Trophoblast cell (in vitro differentiated cells and primary cell): Measurements from ENCODE around the gene PLA2G2D.

Experiments
- DNase-seq, 2 donors: peaks; one replicate each; pipeline ENCODE4 v3.0.0-alpha.2; 2016
- H2AFZ ChIP-seq: 2 replicates; pipeline ENCODE4 v1.6.1; 2013; ENCODE audit warnings: low read length, moderate library complexity, mild to moderate bottlenecking; ENCODE audit not compliant: insufficient read depth, poor library complexity
- H2AK5ac ChIP-seq: 2 replicates; pipeline ENCODE4 v1.6.1; 2013; ENCODE audit warnings: mild to moderate bottlenecking, low read length
- H2BK120ac ChIP-seq: 2 replicates; pipeline ENCODE4 v1.6.1; 2013; ENCODE audit warnings: low read length, mild to moderate bottlenecking, moderate library complexity; ENCODE audit not compliant: insufficient read depth, poor library complexity
- H2BK12ac ChIP-seq: 2 replicates; pipeline ENCODE4 v1.6.1; 2013; ENCODE audit warnings: mild to moderate bottlenecking, low read length, moderate library complexity
- H2BK5ac ChIP-seq: 2 replicates; pipeline ENCODE4 v1.6.1; 2013; ENCODE audit warnings: low read length, low read depth, moderate library complexity, mild to moderate bottlenecking; ENCODE audit not compliant: poor library complexity
- H3K14ac ChIP-seq: 2 replicates; pipeline ENCODE4 v1.6.1; 2013; ENCODE audit warnings: mild to moderate bottlenecking, low read length
- H3K18ac ChIP-seq: 2 replicates; pipeline ENCODE4 v1.6.1; 2013; ENCODE audit warnings: mild to moderate bottlenecking, low read length
- H3K23ac ChIP-seq: 2 replicates; pipeline ENCODE4 v1.6.1; 2013; ENCODE audit warnings: low read length
- H3K27ac ChIP-seq: 2 replicates; pipeline ENCODE4 v1.5.1; 2013; ENCODE audit warnings: low read depth, mild to moderate bottlenecking, inconsistent platforms, low read length, moderate library complexity
- H3K27me3 ChIP-seq: 2 replicates; pipeline ENCODE4 v1.6.1; 2013; ENCODE audit warnings: inconsistent platforms, mild to moderate bottlenecking, low read length, moderate library complexity; ENCODE audit not compliant: insufficient read depth
- H3K36me3 ChIP-seq, 2 experiments: 1 replicate in 1 of 2; 2 replicates in 1 of 2; pipeline ENCODE4 v1.6.1; 2013; ENCODE audit warnings: low read length in 2 of 2, mild to moderate bottlenecking in 2 of 2, moderate library complexity in 1 of 2; ENCODE audit not compliant: insufficient read depth in 2 of 2, control insufficient read depth in 1 of 2
- H3K4ac ChIP-seq: 2 replicates; pipeline ENCODE4 v1.6.1; 2013; ENCODE audit warnings: low read depth, mild to moderate bottlenecking, low read length, moderate library complexity
- H3K4me1 ChIP-seq, 2 experiments: 1 replicate in 1 of 2; 2 replicates in 1 of 2; pipeline ENCODE4 v1.6.1; 2013; ENCODE audit warnings: low read length in 2 of 2, mild to moderate bottlenecking in 2 of 2, moderate library complexity in 1 of 2; ENCODE audit not compliant: insufficient read depth in 2 of 2, control insufficient read depth in 1 of 2
- H3K4me2 ChIP-seq: 2 replicates; pipeline ENCODE4 v1.6.1; 2013; ENCODE audit warnings: inconsistent platforms, mild to moderate bottlenecking, low read length, moderate library complexity
- H3K4me3 ChIP-seq: 2 replicates; pipeline ENCODE4 v1.5.1; 2013; ENCODE audit warnings: mild to moderate bottlenecking, low read depth, low read length, inconsistent platforms
- H3K79me1 ChIP-seq: one replicate; pipeline ENCODE4 v1.6.1; 2013; ENCODE audit warnings: low read length
- H3K79me2 ChIP-seq: 2 replicates; pipeline ENCODE4 v1.6.1; 2013; ENCODE audit warnings: low read length, mild to moderate bottlenecking; ENCODE audit not compliant: control insufficient read depth, insufficient read depth, poor library complexity
- H3K9ac ChIP-seq: 2 replicates; pipeline ENCODE4 v1.6.1; 2013; ENCODE audit warnings: mild to moderate bottlenecking, low read length
- H3K9me3 ChIP-seq: 2 replicates; pipeline ENCODE4 v1.6.1; 2013; ENCODE audit warnings: low read depth, mild to moderate bottlenecking, control low read depth, inconsistent platforms, low read length; ENCODE audit not compliant: insufficient read depth
- H4K12ac ChIP-seq: 2 replicates; pipeline ENCODE4 v1.6.1; 2013; ENCODE audit warnings: low read depth, mild to moderate bottlenecking, low read length, moderate library complexity
- H4K8ac ChIP-seq: 2 replicates; pipeline ENCODE4 v1.6.1; 2013; ENCODE audit warnings: low read depth, mild to moderate bottlenecking, low read length, moderate library complexity
- H4K91ac ChIP-seq: one replicate; pipeline ENCODE4 v1.6.1; 2013; ENCODE audit warnings: low read depth, mild to moderate bottlenecking, low read length, moderate library complexity
- WGBS: extraction: QIAGEN DNeasy Blood & Tissue Kit; methylation state at CpG from one replicate; pipeline ENCODE4 v1.1.7; 2013; ENCODE audit warnings: missing lambda C conversion rate; ENCODE audit not compliant: insufficient read length, insufficient coverage; ENCODE audit errors: extremely low coverage; 5-methylcytosine and 5-hydroxymethylcytosine counted together

PLA2G2D gene

DNA sequence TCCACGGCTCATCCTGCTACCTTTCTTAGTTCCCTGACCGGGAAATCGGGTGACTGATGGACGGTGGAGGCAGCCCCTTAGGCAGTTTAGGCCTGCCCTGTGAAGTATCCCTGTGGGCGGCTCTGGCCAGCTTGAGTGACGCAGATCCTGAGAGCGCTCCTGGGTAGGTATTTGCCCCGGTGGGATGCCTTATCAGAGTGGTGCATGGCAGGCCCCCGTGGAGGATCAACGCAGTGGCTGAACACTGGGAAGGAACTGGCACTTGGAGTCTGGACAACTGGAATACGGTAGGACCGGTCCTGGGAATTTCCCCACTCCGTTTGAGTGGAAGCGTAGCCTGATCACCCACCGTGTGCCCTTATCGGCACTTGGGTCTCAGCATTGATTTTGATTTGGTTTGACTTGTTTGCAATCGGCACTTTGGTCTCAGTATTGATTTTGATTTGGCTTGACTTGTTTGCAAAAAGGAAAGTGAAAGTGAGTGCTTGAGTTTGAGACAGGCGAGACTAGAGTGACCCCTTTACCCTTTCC, 35.0 kb upstream of the PLA2G2D start:
- Histone ChIP-seq H3K4me2 (no peak overlapping the region), H4K12ac (no peak overlapping the region), H2BK5ac (no peak overlapping the region), H3K27ac (no peak overlapping the region), H3K23ac (no peak overlapping the region), H3K18ac (no peak overlapping the region), H2AFZ (no peak overlapping the region), H3K4me3 (no peak overlapping the region), H4K91ac (peak overlapping the region; percentile 20), H3K9me3 (peaks cover 2% of the 10 kb centered on the region), H2BK12ac (no peak overlapping the region), H3K79me2 (no peaks in the 10 kb centered on the region), H2BK120ac (no peak overlapping the region), H3K4ac (no peak overlapping the region), H3K4me1 (peaks cover 0 to 6% of the 10 kb centered on the region in 2 experiments), H3K14ac (no peak overlapping the region), H3K79me1 (no peaks in the 10 kb centered on the region), H3K27me3 (no peaks in the 10 kb centered on the region), H4K8ac (no peak overlapping the region), H2AK5ac (no peak overlapping the region), H3K9ac (no peak overlapping the region), H3K36me3 (no peaks in the 10 kb centered on the region)
- no CpG with 5 or more reads among the region's 18 CpGs for WGBS
- DNase-seq = no peak

DNA sequence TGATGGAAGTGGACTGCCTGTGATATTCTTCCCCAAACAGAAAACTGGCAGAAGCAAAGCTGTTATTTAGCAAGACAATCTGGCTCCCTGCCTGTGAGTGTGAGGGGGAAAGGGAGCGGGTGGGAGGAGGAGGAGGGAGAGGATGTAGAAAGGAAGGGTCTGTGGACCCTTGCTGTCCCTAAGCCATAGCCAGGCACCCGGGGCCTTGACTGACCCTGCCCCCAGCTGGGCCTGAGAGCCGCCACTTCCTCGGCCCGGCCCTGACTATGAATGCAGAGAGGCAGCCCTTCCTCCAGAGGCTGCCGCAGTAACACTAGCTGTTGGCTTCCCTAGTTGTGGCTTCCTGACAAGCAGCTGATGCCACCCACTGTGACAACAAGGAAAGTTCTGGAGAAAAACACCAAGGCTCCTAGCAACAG, 33.7 kb upstream of the PLA2G2D start:
- Histone ChIP-seq H2AFZ (no peak overlapping the region), H3K79me2 (no peaks in the 10 kb centered on the region), H3K14ac (no peak overlapping the region), H3K79me1 (no peaks in the 10 kb centered on the region), H3K18ac (no peak overlapping the region), H3K4me3 (no peak overlapping the region), H3K4ac (no peak overlapping the region), H3K4me2 (no peak overlapping the region), H2BK5ac (no peak overlapping the region), H3K9me3 (peaks cover 3% of the 10 kb centered on the region), H3K27ac (no peak overlapping the region), H4K8ac (no peak overlapping the region), H4K91ac (no peak overlapping the region), H3K23ac (no peak overlapping the region), H3K4me1 (peaks cover 0 to 6% of the 10 kb centered on the region in 2 experiments), H3K27me3 (no peaks in the 10 kb centered on the region), H2BK12ac (no peak overlapping the region), H3K36me3 (no peaks in the 10 kb centered on the region), H4K12ac (no peak overlapping the region), H2BK120ac (no peak overlapping the region), H2AK5ac (no peak overlapping the region), H3K9ac (no peak overlapping the region)
- WGBS = no CpG with 5 or more reads among the region's 6 CpGs
- peak in 1 of 2 donors; percentile 12 for DNase-seq

DNA sequence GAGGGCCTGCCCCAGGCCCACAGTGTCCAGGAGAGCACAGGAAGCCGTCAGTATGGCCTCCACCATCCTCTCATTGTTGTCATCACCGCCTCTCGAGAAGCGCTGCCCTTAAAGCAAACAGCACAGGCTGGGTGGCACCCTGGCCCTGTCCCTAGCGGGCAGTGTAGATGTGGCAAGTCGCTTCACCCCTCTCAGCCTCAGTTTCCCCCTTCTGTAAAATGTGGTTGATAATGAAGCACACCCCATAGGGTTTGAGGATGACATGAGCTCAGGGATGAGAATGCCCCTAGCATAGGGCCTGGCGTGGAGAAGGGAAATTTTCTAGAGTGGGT, 33.2 kb upstream of the PLA2G2D start:
- no peak overlapping the region for H4K8ac ChIP-seq
- no peak overlapping the region for H2BK5ac ChIP-seq
- H2BK120ac ChIP-seq = no peak overlapping the region
- no peak overlapping the region for H3K18ac ChIP-seq
- H3K79me1 ChIP-seq = no peaks in the 10 kb centered on the region
- H3K4ac ChIP-seq = no peak overlapping the region
- no peak for DNase-seq
- no peak overlapping the region for H3K27ac ChIP-seq
- no peaks in the 10 kb centered on the region for H3K79me2 ChIP-seq
- no peaks in the 10 kb centered on the region for H3K36me3 ChIP-seq
- peaks cover 0 to 6% of the 10 kb centered on the region in 2 experiments for H3K4me1 ChIP-seq
- H4K91ac ChIP-seq = no peak overlapping the region
- H3K23ac ChIP-seq = no peak overlapping the region
- H3K4me3 ChIP-seq = no peak overlapping the region
- H2BK12ac ChIP-seq = no peak overlapping the region
- no peak overlapping the region for H3K14ac ChIP-seq
- peaks cover 3% of the 10 kb centered on the region for H3K9me3 ChIP-seq
- no peak overlapping the region for H2AK5ac ChIP-seq
- no peak overlapping the region for H3K9ac ChIP-seq
- no CpG with 5 or more reads among the region's 7 CpGs for WGBS
- no peak overlapping the region for H4K12ac ChIP-seq
- no peak overlapping the region for H2AFZ ChIP-seq
- no peak overlapping the region for H3K4me2 ChIP-seq
- H3K27me3 ChIP-seq = no peaks in the 10 kb centered on the region

DNA sequence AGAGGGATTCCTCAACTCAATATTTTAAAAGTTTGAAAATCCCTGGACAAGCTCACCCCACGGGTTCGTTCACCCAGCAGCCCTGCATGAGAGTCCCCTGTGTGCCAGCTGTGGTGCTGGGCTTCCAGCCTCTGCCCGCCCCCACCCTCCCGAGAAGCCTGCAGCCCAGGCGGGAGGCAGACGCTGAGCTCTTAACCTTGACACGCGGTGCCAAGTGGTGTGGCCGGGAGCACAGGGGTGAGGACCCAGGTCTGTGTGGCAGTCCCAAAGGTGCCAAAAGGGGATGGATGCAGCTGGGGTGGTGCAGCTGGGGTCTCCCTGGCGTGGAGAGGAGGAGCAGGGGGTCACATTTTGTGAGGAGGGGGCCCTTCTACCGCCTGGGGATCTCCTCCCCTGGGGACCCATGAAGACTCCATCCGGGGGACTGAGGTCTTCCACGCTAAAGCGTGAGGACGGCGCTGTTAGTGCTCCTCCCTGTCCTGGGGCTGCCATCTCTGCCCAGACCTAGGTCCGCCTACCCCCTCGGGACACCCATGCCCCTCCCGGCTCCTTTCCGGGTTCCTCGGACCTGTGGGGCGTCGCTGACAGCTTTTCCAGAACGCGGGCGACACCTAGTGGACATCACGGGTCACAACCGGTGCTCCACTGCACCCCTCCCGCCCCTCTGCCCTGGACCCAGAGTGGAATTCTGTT, 32.7 kb upstream of the PLA2G2D start:
- no peak overlapping the region for H3K23ac ChIP-seq
- H4K8ac ChIP-seq = peak overlapping the region; percentile 57
- no peaks in the 10 kb centered on the region for H3K79me2 ChIP-seq
- H3K9ac ChIP-seq = peak overlapping the region; percentile 20
- H2AFZ ChIP-seq = peak overlapping the region; percentile 64
- no peak overlapping the region for H2BK5ac ChIP-seq
- no CpG with 5 or more reads among the region's 29 CpGs for WGBS
- H3K36me3 ChIP-seq = no peaks in the 10 kb centered on the region
- H3K4ac ChIP-seq = no peak overlapping the region
- no peak overlapping the region for H3K27ac ChIP-seq
- no peaks in the 10 kb centered on the region for H3K27me3 ChIP-seq
- H4K12ac ChIP-seq = peak overlapping the region; percentile 45
- no peak overlapping the region for H3K4me3 ChIP-seq
- H3K4me1 ChIP-seq = peaks cover 0 to 6% of the 10 kb centered on the region in 2 experiments
- H3K4me2 ChIP-seq = peak overlapping the region; percentile 45
- no peak overlapping the region for H2BK120ac ChIP-seq
- no peak overlapping the region for H3K18ac ChIP-seq
- peaks cover 3% of the 10 kb centered on the region for H3K9me3 ChIP-seq
- H3K79me1 ChIP-seq = no peaks in the 10 kb centered on the region
- peak overlapping the region; percentile 13 for H3K14ac ChIP-seq
- DNase-seq = peak; percentile 56 to 76
- peak overlapping the region; percentile 69 for H2AK5ac ChIP-seq
- H2BK12ac ChIP-seq = peak overlapping the region; percentile 25
- H4K91ac ChIP-seq = peak overlapping the region; percentile 30
